Ascending aorta (tissue), 2 donors: Measurements from ENCODE around the gene STXBP6. TPM values are rescaled to one million over a fixed set of nuclear protein-coding genes. Genes with fewer than 3 reads are reported as not detected.

Source experiments
- DNase-seq, 2 donors: peaks; one replicate each; pipeline ENCODE4 v3.0.0-alpha.2; 2019; ENCODE audit warnings: low spot score in 2 of 2
- H3K27ac ChIP-seq, 2 donors: fragments of 200-600 bp; sonication (generic); one replicate each; pipeline ENCODE4 v1.5.1; 2016 to 2017; ENCODE audit warnings: mild to moderate bottlenecking in 1 of 2
- H3K27me3 ChIP-seq: fragments of 200-600 bp; sonication (generic); one replicate; pipeline ENCODE4 v1.5.1; 2017
- H3K36me3 ChIP-seq, 2 donors: fragments of 200-600 bp; sonication (generic); one replicate each; pipeline ENCODE4 v1.5.1; 2016
- H3K4me1 ChIP-seq, 2 donors: fragments of 200-600 bp; sonication (generic); one replicate each; pipeline ENCODE4 v1.5.1; 2016 to 2017; ENCODE audit warnings: mild to moderate bottlenecking in 1 of 2
- H3K4me3 ChIP-seq, 2 donors: fragments of 200-600 bp; sonication (generic); one replicate each; pipeline ENCODE4 v1.5.1; 2016 to 2017; ENCODE audit warnings: mild to moderate bottlenecking in 1 of 2
- H3K9me3 ChIP-seq, 2 donors: fragments of 200-600 bp; sonication (generic); one replicate each; pipeline ENCODE4 v1.5.1; 2016
- CTCF ChIP-seq, 3 experiments: fragments of 200-600 bp in 2 of 3; fragments of 450-650 bp in 1 of 3; sonication (generic) in 2 of 3; IDR thresholded peaks; one replicate each; pipeline ENCODE4 v1.5.1; 2016 to 2019; ENCODE audit warnings: antibody characterized with exemption in 3 of 3, mild to moderate bottlenecking in 1 of 3, moderate library complexity in 1 of 3
- intact Hi-C: fragments of 100-400 bp; cut with DNase I; formaldehyde crosslinking; loops from one replicate; pipeline ENCODE4 v1.15.1; 2023
- total RNA-seq: library from RNA; depleted of rRNA; stranded (reverse); fragments of >200 nt; gene quantifications from one replicate; pipeline ENCODE4 v1.1.0, GENCODE V29; 2016

The STXBP6 gene
- total RNA-seq, 1 donor from 2014 or later: 0.21 TPM

- intact Hi-C loops: loop anchor here (5.0 kb wide), 1 partner anchor 80 kb away; no protein-coding TSS in a partner anchor
- no peaks in the 10 kb centered on the region for H3K27me3 ChIP-seq
- no peaks in the 10 kb centered on the region for H3K36me3 ChIP-seq
- no peak overlapping the region for H3K27ac ChIP-seq
- peaks cover 0 to 3% of the 10 kb centered on the region in 2 donors for H3K4me1 ChIP-seq
- no peak for DNase-seq
- no peaks in the 10 kb centered on the region for H3K9me3 ChIP-seq
- TF ChIP-seq CTCF (IDR thresholded peaks at IDR 0.05): no peak
- H3K4me3 ChIP-seq: no peak overlapping the region
These were observed 2.4 kb upstream of the STXBP6 start for GRCh38 chr14:25052385-25052784.

- Histone ChIP-seq H3K27ac (no peak overlapping the region), H3K27me3 (no peaks in the 10 kb centered on the region)
These were observed 563 bp upstream of the STXBP6 start for GRCh38 chr14:25050269-25051150.

GRCh38 chr14:25049093-25049567 lies 817 bp downstream of the STXBP6 start:
- H3K27ac ChIP-seq: no peak overlapping the region
- no peaks in the 10 kb centered on the region for H3K36me3 ChIP-seq
- intact Hi-C loops: no loop called here

More at GRCh38 chr14:25050269-25051150, 563 bp upstream of the STXBP6 start:
- DNase-seq: no peak
- Histone ChIP-seq H3K9me3 (no peaks in the 10 kb centered on the region), H3K4me1 (peaks cover 0 to 3% of the 10 kb centered on the region in 2 donors), H3K36me3 (no peaks in the 10 kb centered on the region), H3K4me3 (peak overlapping the region; percentile 68 to 75)
- no peak for TF ChIP-seq CTCF (IDR thresholded peaks at IDR 0.05)
- intact Hi-C loops: loop anchor here (5.0 kb wide), 1 partner anchor 82 kb away; no protein-coding TSS in a partner anchor

GRCh38 chr14:25048170-25049016 lies 1.6 kb downstream of the STXBP6 start:
- Histone ChIP-seq H3K27me3 (no peaks in the 10 kb centered on the region), H3K4me1 (peaks cover 0 to 3% of the 10 kb centered on the region in 2 donors), H3K27ac (no peak overlapping the region), H3K4me3 (peak overlapping the region; percentile 68 to 75), H3K36me3 (no peaks in the 10 kb centered on the region), H3K9me3 (no peaks in the 10 kb centered on the region)
- TF ChIP-seq CTCF (IDR thresholded peaks at IDR 0.05): no peak
- intact Hi-C loops: no loop called here
- peak in 1 of 2 donors; percentile 65 for DNase-seq

More at GRCh38 chr14:25049093-25049567, 817 bp downstream of the STXBP6 start:
- peaks cover 0 to 3% of the 10 kb centered on the region in 2 donors for H3K4me1 ChIP-seq
- H3K27me3 ChIP-seq: no peaks in the 10 kb centered on the region
- peak overlapping the region; percentile 68 to 75 for H3K4me3 ChIP-seq
- DNase-seq: no peak
- no peaks in the 10 kb centered on the region for H3K9me3 ChIP-seq
- no peak for TF ChIP-seq CTCF (IDR thresholded peaks at IDR 0.05)

- Histone ChIP-seq H3K36me3 (no peaks in the 10 kb centered on the region), H3K4me3 (no peak overlapping the region), H3K27ac (no peak overlapping the region), H3K4me1 (peaks cover 0 to 3% of the 10 kb centered on the region in 2 donors), H3K9me3 (no peaks in the 10 kb centered on the region), H3K27me3 (no peaks in the 10 kb centered on the region)
- DNase-seq: no peak
- TF ChIP-seq CTCF (IDR thresholded peaks at IDR 0.05): no peak
- intact Hi-C loops: no loop called here
These were observed 3.5 kb downstream of the STXBP6 start for GRCh38 chr14:25046301-25046943.
